ENCODE results near the gene CABP5.

Gene CABP5

GRCh38 chr19:48061401-48062344, 17.8 kb upstream of the CABP5 start:
- TF ChIP-seq, protein P1, sequence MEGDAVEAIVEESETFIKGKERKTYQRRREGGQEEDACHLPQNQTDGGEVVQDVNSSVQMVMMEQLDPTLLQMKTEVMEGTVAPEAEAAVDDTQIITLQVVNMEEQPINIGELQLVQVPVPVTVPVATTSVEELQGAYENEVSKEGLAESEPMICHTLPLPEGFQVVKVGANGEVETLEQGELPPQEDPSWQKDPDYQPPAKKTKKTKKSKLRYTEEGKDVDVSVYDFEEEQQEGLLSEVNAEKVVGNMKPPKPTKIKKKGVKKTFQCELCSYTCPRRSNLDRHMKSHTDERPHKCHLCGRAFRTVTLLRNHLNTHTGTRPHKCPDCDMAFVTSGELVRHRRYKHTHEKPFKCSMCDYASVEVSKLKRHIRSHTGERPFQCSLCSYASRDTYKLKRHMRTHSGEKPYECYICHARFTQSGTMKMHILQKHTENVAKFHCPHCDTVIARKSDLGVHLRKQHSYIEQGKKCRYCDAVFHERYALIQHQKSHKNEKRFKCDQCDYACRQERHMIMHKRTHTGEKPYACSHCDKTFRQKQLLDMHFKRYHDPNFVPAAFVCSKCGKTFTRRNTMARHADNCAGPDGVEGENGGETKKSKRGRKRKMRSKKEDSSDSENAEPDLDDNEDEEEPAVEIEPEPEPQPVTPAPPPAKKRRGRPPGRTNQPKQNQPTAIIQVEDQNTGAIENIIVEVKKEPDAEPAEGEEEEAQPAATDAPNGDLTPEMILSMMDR (IDR thresholded peaks at IDR 0.05): no peak

DNA sequence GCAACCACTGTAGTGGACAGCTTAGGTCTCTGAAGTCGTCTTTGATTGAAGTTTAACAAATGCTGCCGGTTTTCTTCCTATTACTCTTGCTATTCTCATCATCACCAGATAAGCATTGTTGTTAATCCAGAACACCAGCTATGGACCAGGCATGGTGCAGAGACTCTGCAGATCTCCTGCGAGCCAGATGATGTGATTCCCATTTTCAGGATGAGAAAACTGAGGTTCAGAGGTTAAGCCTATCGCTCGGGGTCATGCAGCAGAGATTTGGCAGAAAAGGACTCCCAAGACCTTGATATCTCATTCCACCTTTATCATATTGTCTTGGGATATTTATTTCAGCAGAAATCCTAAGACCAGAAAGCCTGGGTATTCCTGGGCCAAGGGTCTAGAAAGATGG, 16.5 kb upstream of the CABP5 start:
- TF ChIP-seq, protein P1 (IDR thresholded peaks at IDR 0.05): no peak

DNA sequence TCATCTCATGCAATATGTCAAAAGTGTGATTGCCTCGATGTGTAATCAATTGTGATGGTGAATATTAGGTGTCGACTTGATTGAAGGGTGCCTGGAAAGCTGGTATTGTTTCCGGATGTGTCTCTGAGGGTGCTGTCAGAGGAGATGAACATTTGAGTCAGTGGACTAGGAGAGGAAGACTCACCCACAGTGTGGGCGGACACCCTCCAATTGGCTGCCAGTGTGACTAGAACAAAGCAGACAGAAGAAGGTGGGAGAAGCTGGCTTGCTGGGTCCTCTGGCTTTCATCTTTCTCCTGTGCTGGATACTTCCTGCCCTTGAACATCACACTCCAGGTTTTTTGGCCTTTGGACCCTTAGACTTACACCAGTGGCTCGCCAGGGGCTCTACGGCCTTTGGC, 15.5 kb upstream of the CABP5 start:
- TF ChIP-seq, protein P1 (IDR thresholded peaks at IDR 0.05): no peak

DNA sequence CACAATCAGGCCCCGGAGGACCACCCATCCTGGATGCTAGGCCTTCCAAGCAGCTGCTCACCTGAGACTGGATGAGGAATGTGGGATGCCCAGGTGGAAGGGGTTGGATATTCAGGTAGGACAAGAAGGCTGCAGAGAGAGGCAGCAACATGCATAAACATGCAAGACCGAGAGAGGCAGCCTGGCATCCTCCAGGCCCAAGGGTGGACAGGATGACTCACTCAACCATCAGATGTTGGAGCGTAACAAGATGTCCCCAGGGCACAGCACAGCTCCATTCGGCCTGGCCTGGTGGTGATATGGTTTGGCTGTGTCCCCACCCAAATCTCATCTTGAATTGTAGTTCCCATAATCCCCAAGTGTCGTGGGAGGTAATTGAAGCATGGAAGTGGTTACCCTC, 10.0 kb upstream of the CABP5 start:
- TF ChIP-seq, protein P1 (IDR thresholded peaks at IDR 0.05): no peak

DNA sequence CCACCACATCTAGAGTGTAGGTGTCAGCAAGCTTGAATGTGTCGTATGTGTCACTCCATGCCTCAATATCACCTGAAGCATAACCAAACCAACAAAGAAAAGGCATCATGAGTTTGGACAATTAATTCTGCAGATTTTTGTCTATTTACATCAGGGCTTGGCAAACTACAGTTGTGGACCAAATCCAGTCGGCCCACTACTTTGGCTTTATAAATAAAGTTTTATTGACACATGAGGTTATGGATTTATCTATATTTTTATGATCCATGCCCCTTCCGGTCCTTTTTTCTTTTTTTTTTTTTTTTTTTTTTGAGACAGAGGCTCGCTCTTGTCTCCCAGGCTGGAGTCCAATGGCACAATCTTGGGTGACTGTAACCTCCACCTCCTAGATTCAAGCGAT, 9.2 kb upstream of the CABP5 start:
- TF ChIP-seq, protein P1 (IDR thresholded peaks at IDR 0.05): no peak

DNA sequence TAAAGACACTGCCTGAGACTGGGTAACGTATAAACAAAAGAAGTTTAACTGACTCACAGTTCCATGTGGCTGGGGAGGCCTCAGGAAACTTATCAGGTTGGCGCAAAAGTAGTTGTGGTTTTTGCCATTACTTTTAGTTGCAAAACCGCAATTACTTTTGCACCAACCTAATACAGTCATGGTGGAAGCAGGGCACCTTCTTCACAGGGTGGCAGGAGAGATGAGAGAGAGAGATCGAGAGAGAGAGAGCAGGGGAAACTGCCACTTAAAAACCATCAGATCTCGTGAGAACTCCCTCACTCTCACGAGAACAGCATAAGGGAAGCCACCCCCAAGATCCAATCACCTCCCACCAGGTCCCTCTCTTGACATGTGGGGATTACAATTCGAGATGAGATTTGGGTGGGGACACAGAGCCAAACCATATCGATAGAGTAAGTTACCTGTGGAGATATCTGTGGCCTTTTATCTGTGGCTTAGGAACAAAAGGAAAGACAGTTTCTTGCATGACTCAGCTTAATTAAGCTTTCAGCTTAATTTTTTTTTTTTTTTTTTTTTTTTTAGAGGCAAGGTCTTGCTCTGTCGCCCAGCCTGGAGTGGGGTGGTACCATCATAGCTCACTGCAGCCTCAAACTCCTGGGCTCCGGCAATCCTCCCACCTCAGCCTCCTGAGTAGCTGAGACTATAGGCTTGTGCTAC, 7.6 kb upstream of the CABP5 start:
- TF ChIP-seq, protein P1 (IDR thresholded peaks at IDR 0.05): no peak

DNA sequence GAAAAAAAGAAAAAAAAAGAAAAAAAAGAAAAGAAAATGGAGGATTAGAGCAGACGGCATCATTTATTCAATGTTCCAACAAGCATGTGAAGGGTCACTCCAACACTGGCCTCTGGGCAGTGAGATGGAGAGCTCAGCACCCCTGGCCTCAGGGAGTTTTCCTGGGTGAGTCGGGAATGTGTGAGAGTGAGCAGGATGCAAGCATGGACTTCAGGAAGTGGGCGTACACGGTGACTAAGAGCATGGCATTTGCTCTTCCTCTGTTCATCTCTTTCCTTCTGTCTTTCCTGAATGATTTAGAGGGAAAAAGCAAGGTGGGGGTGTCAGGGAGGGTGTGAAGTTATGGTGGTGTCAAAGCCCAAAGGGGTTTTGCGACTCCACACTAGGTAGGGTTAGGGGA, 682 bp upstream of the CABP5 start:
- TF ChIP-seq, protein P1 (IDR thresholded peaks at IDR 0.05): no peak

Measured in LNCAP (cell line).